Psoas muscle (tissue), 8 donors: Measurements from ENCODE around the gene RPL4. TPM values are rescaled to one million over a fixed set of nuclear protein-coding genes. Genes with fewer than 3 reads are reported as not detected.

Experiments used
- ATAC-seq, 4 donors: fragments of 200-7000 bp; cut with Tn5 transposase; one replicate each; pipeline ENCODE4 v1.9.1; 2020; ENCODE audit warnings: moderate library complexity in 3 of 4, mild to moderate bottlenecking in 2 of 4
- DNase-seq, 2 donors: peaks; one replicate each; pipeline ENCODE4 v3.0.0-alpha.2; 2020
- H3K27ac ChIP-seq: fragments of 200-600 bp; one replicate; pipeline ENCODE4 v1.8.0; 2022
- H3K27me3 ChIP-seq, 3 donors: fragments of 200-600 bp in 1 of 3; one replicate each; pipeline versions ENCODE4 v1.6.1 to v1.8.0; 2013 to 2022; ENCODE audit warnings: low read length in 2 of 3, mild to moderate bottlenecking in 2 of 3, moderate library complexity in 1 of 3; ENCODE audit not compliant: insufficient read depth in 3 of 3
- H3K36me3 ChIP-seq, 2 donors: fragments of 200-600 bp in 1 of 2; one replicate each; pipeline versions ENCODE4 v1.6.1 to v1.8.0; 2013 to 2022; ENCODE audit warnings: low read depth in 1 of 2, mild to moderate bottlenecking in 1 of 2, moderate library complexity in 1 of 2; ENCODE audit not compliant: insufficient read depth in 1 of 2
- H3K4me1 ChIP-seq: fragments of 200-600 bp; one replicate; pipeline ENCODE4 v1.8.0; 2022
- H3K4me3 ChIP-seq: fragments of 200-600 bp; one replicate; pipeline ENCODE4 v1.8.0; 2022; ENCODE audit warnings: mild to moderate bottlenecking
- H3K9me3 ChIP-seq: fragments of 200-600 bp; one replicate; pipeline ENCODE4 v1.8.0; 2022
- WGBS, 3 donors: extraction: QIAGEN DNeasy Blood & Tissue Kit; methylation state at CpG; one replicate each; pipeline versions ENCODE4 v1.1.6 to v1.1.7; 2013; 5-methylcytosine and 5-hydroxymethylcytosine counted together
- intact Hi-C, 2 donors: fragments of 100-400 bp; cut with DNase I; formaldehyde crosslinking; loops; one replicate each; pipeline versions ENCODE4 v1.11.0 to v1.14.2; 2022
- polyA plus RNA-seq, 3 donors: library from polyadenylated mRNA; stranded (reverse); fragments of 200-250 nt; gene quantifications; one replicate each; pipeline ENCODE4 v1.2.3, GENCODE V29; 2013
- total RNA-seq, 4 donors: library from RNA; stranded (reverse); fragmentation: NEBNext Ultra II Directional in 2 of 4; extraction: Animal tissue kit (Norgen Biotek cat#: 25700) in 2 of 4; gene quantifications; one replicate each; pipeline versions ENCODE4 v1.2.1 to v1.2.4, GENCODE V29; 2021 to 2023
- TF ChIP-seq, protein P1 (sequence below): fragments of 200-600 bp; IDR thresholded peaks from one replicate; pipeline ENCODE4 v1.8.0; 2022; ENCODE audit warnings: antibody characterized with exemption
- donor health status: healthy with polysubstance abuse.
- donor health status: DM: no; HTN: no; CAD: no; lungs with moderate emphysema.
- donor health status: Bipolar disorder and iron deficiency.
- donor health status: healthy.
- donor health status: DM: yes; HTN: yes; CAD: no.
- donor health status: DM: no; HTN: no; CAD: no.
- donor health status: DM: no; HTN: no; CAD: no.
- donor health status: DM: yes; HTN: yes; CAD: no.

Gene RPL4
- total and polyA plus RNA-seq, 7 donors, result 1,435 to 3,153 (median 2,180) TPM

DNA sequence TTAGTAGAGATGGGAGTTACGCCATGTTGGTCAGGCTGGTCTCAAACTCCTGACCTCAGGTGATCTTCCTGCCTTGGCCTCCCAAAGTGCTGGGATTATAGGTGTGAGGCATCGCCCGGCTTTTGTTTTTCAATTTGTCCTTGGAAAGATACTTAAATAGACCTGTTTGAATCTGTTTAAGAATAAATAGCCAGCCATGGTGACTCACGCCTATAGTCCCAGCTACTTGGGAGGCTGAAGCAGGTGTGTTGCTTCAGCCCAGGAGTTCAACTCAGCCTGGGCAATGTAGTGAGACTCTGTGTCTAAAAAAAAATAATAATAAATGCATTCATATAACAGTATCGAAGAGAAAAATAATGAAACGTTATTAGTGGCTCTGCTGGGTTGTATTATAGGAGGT is 24.4 kb downstream of the RPL4 start:
- H3K27me3 ChIP-seq, result no peaks in the 10 kb centered on the region
- WGBS, 3 donors, result 79 to 89% (median 85%) methylated on average over 6 of the region's 6 CpGs

DNA sequence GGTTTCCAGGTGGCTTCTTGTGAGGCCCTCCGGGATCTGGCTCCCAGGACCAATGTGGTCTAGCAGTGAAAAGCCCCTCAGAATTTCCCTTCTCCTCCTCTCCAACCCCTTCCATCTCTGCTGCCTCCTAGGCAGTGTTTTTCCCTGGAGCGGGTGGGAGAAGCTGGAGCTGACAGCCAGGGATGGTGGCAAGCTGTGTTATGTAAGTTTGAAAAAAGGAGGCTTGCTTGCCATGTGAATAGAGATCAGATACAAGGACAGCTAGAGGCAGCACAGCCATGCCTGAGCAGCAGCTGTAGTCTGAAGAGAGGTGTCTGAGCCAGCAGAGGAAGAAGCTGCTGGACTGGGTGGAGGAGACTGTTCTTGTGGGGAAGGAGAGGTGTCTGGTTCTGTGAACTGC is 27.6 kb downstream of the RPL4 start:
- no peak overlapping the region for H3K27ac ChIP-seq
- H3K27me3 ChIP-seq, result no peaks in the 10 kb centered on the region
- no peak overlapping the region for H3K4me3 ChIP-seq
- H3K9me3 ChIP-seq, result no peaks in the 10 kb centered on the region
- 85 to 98% (median 92%) methylated on average over 2 of the region's 2 CpGs for WGBS, 3 donors
- H3K36me3 ChIP-seq, result peaks cover 0 to 12% of the 10 kb centered on the region in 2 donors
- TF ChIP-seq, protein P1, sequence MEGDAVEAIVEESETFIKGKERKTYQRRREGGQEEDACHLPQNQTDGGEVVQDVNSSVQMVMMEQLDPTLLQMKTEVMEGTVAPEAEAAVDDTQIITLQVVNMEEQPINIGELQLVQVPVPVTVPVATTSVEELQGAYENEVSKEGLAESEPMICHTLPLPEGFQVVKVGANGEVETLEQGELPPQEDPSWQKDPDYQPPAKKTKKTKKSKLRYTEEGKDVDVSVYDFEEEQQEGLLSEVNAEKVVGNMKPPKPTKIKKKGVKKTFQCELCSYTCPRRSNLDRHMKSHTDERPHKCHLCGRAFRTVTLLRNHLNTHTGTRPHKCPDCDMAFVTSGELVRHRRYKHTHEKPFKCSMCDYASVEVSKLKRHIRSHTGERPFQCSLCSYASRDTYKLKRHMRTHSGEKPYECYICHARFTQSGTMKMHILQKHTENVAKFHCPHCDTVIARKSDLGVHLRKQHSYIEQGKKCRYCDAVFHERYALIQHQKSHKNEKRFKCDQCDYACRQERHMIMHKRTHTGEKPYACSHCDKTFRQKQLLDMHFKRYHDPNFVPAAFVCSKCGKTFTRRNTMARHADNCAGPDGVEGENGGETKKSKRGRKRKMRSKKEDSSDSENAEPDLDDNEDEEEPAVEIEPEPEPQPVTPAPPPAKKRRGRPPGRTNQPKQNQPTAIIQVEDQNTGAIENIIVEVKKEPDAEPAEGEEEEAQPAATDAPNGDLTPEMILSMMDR, result no peak
- no peak for DNase-seq
- intact Hi-C loops, result loop anchor here in 1 of 2 donors (5.0 kb wide), 1 partner anchor 75 kb away; no protein-coding TSS in a partner anchor
- no peak for ATAC-seq
- peaks cover 4% of the 10 kb centered on the region for H3K4me1 ChIP-seq

More for the DNA sequence above, 24.4 kb downstream of the RPL4 start:
- TF ChIP-seq, protein P1, result no peak
- no peak for DNase-seq
- Histone ChIP-seq H3K4me1 (peaks cover 5% of the 10 kb centered on the region), H3K4me3 (no peak overlapping the region), H3K36me3 (peaks cover 0 to 23% of the 10 kb centered on the region in 2 donors), H3K27ac (no peak overlapping the region), H3K9me3 (no peaks in the 10 kb centered on the region)
- ATAC-seq, result no peak
- intact Hi-C loops, result loop anchor here in 1 of 2 donors (10.0 kb wide), 1 partner anchor 1465 kb away; no protein-coding TSS in a partner anchor

DNA sequence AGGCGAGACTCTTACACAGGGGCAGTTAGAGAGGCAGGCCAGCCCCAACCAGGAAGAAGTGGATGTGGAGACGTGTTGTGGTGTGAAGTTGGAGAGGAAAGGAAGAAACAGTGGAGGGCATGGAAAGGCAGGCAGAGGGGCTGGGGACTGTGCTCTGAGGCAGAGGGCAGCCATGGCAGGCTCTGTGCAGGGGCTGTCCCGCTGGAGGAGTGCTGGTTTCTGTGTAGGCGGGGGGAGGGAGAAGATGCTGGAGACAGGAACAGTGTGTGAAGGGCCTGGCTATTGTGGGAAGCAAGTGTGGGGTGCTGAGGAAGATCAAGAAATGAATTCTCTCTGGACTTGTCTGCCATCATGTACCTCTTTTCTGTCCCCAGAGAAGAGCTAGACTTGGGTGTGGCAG is 28.1 kb downstream of the RPL4 start:
- Histone ChIP-seq H3K4me3 (no peak overlapping the region), H3K9me3 (no peaks in the 10 kb centered on the region), H3K4me1 (peaks cover 5% of the 10 kb centered on the region), H3K27me3 (no peaks in the 10 kb centered on the region), H3K27ac (no peak overlapping the region), H3K36me3 (peaks cover 0 to 7% of the 10 kb centered on the region in 2 donors)
- TF ChIP-seq, protein P1, result no peak
- no peak for ATAC-seq
- WGBS, 3 donors, result 89 to 94% (median 89%) methylated on average over 4 of the region's 4 CpGs
- intact Hi-C loops, result loop anchor here in 1 of 2 donors (5.0 kb wide), 1 partner anchor 74 kb away; no protein-coding TSS in a partner anchor
- DNase-seq, result no peak

DNA sequence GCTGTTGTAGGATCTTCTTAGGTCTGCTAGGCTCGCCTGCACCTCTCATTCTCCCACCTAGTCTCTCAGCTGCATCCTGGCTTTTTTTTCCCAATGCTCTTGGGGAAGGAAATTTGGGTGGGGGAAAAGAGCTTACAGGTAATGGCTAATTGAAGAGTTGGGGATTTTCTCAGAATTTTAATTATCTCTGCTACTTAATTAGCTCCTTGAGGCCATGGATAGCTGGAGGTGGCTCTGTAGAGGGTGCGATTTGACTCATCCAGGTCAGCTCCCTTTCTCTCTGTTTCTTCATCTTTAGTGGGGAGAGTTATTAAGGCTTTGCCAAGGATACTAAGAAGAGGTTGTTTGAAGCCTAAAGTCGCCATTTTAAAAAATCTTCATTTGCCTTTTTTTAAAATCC is 29.7 kb downstream of the RPL4 start:
- TF ChIP-seq, protein P1, result no peak
- DNase-seq (no peak), ATAC-seq (no peak)
- peaks cover 5% of the 10 kb centered on the region for H3K4me1 ChIP-seq
- H3K36me3 ChIP-seq, result no peaks in the 10 kb centered on the region
- H3K9me3 ChIP-seq, result no peaks in the 10 kb centered on the region
- WGBS, 3 donors, result 90 to 98% (median 95%) methylated on average over 3 of the region's 3 CpGs
- intact Hi-C loops, result loop anchor here in 1 of 2 donors (5.0 kb wide), 1 partner anchor 73 kb away; no protein-coding TSS in a partner anchor
- no peaks in the 10 kb centered on the region for H3K27me3 ChIP-seq
- H3K4me3 ChIP-seq, result no peak overlapping the region
- no peak overlapping the region for H3K27ac ChIP-seq

DNA sequence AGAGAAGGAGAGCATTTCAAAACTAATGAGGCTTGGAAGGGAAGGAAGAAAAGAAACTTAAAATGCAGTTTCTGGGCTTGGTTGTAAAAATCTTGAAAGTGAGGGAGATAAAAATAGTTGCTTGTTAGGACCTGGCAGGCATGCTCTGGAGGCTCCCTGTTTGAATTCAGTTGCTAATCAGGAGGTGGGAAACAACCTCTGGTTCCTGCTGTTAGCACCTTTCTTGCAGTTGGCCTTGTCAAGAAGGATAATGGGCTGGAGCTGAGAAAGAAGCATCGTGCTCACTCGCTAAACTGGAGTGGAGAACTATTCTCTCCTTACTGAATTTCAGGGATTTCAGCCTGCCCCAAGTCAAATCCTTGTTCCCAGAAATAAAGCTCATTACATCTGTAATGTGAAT is 30.5 kb downstream of the RPL4 start:
- TF ChIP-seq, protein P1, result no peak
- no peak overlapping the region for H3K27ac ChIP-seq
- no peak overlapping the region for H3K4me3 ChIP-seq
- no peaks in the 10 kb centered on the region for H3K9me3 ChIP-seq
- intact Hi-C loops, result no loop called here
- ATAC-seq, result no peak
- peaks cover 5% of the 10 kb centered on the region for H3K4me1 ChIP-seq
- H3K36me3 ChIP-seq, result no peaks in the 10 kb centered on the region
- no peak for DNase-seq
- WGBS, 3 donors, result 79 to 87% (median 81%) methylated on average over 2 of the region's 2 CpGs
- no peaks in the 10 kb centered on the region for H3K27me3 ChIP-seq
